Heart left ventricle (tissue), 13 donors: ENCODE data around the gene ZNF614.

Experiments
- POLR2A ChIP-seq, 2 donors: fragments of 450-650 bp; IDR thresholded peaks; one replicate each; pipeline ENCODE4 v1.6.1; 2017; ENCODE audit warnings: antibody characterized with exemption in 2 of 2, mild to moderate bottlenecking in 2 of 2, moderate library complexity in 2 of 2
- TF ChIP-seq, protein P1 (sequence below), 12 donors: fragments of 200-600 bp; sonication (generic) in 4 of 12; IDR thresholded peaks; one replicate each; pipeline versions ENCODE4 v1.5.0 to v1.8.0; 2018 to 2022; ENCODE audit warnings: antibody characterized with exemption in 12 of 12, mild to moderate bottlenecking in 5 of 12
- donor health status: ischemic (EF 13 %, LVEDD 7.1; RV severe dilation, severe dysfunction).
- donor health status: DM: no; HTN: yes; CAD: no.
- donor health status: DM: no; HTN: no; CAD: no.
- donor health status: ischemic (EF 25% LVEDD 6.9; RV normal size, moderate dysfunction).
- donor health status: ischemic (EF 25% LVEDD 5.7; RV mildly dilated, moderate dysfunction).
- donor health status: ischemic (EF 35%, LVEDD 5.7; RV mildly dilated, moderate dysfunction).
- donor health status: nonischemic (EF 11% LVEDD 7.7; RV severe dilation, severe dysfunction).
- donor health status: DM: yes; HTN: yes; CAD: no.
- donor health status: PGD.
- donor health status: ischemic (EF 29% LVEDD 5.4; RV normal size, mild dysfunction).
- donor health status: nonischemic (EF 23%, LVEDD 6.1; RV moderate dilation, normal function).

- TF ChIP-seq, protein P1, sequence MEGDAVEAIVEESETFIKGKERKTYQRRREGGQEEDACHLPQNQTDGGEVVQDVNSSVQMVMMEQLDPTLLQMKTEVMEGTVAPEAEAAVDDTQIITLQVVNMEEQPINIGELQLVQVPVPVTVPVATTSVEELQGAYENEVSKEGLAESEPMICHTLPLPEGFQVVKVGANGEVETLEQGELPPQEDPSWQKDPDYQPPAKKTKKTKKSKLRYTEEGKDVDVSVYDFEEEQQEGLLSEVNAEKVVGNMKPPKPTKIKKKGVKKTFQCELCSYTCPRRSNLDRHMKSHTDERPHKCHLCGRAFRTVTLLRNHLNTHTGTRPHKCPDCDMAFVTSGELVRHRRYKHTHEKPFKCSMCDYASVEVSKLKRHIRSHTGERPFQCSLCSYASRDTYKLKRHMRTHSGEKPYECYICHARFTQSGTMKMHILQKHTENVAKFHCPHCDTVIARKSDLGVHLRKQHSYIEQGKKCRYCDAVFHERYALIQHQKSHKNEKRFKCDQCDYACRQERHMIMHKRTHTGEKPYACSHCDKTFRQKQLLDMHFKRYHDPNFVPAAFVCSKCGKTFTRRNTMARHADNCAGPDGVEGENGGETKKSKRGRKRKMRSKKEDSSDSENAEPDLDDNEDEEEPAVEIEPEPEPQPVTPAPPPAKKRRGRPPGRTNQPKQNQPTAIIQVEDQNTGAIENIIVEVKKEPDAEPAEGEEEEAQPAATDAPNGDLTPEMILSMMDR (IDR thresholded peaks at IDR 0.05) = no peak
- no peak for TF ChIP-seq POLR2A (IDR thresholded peaks at IDR 0.05)
Observed at GRCh38 chr19:52020506-52020905, 7.7 kb downstream of the ZNF614 start.
